NB4 (cell line): ENCODE results near the gene TLCD5.

ENCODE experiments used
- DNase-seq: peaks from one replicate; pipeline ENCODE4 v3.0.0; 2010; ENCODE audit warnings: low read depth
- H3K4me3 ChIP-seq: one replicate; pipeline ENCODE4 v1.5.1; 2011; ENCODE audit warnings: mild to moderate bottlenecking, low read depth, low read length, moderate library complexity
- CTCF ChIP-seq: IDR thresholded peaks from one replicate; pipeline ENCODE4 v1.5.1; 2012; ENCODE audit warnings: low read depth, low read length
- MYC ChIP-seq: IDR thresholded peaks from 2 replicates; pipeline ENCODE4 v1.6.1; 2011; ENCODE audit warnings: low read depth, low read length
- POLR2A ChIP-seq: IDR thresholded peaks from 2 replicates; pipeline ENCODE4 v1.6.1; 2011; ENCODE audit warnings: mild to moderate bottlenecking; ENCODE audit not compliant: insufficient read length; ENCODE audit errors: extremely low read depth
- TF ChIP-seq, protein P1 (sequence below): IDR thresholded peaks from 2 replicates; pipeline ENCODE4 v1.6.1; 2011; ENCODE audit warnings: low read depth, low read length

Gene TLCD5

GRCh38 chr11:120327311-120327710 lies 2.2 kb downstream of the TLCD5 start:
- H3K4me3 ChIP-seq: no peak overlapping the region
- TF ChIP-seq, protein P1, sequence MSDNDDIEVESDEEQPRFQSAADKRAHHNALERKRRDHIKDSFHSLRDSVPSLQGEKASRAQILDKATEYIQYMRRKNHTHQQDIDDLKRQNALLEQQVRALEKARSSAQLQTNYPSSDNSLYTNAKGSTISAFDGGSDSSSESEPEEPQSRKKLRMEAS: no peak
- no peak for TF ChIP-seq CTCF
- TF ChIP-seq MYC: no peak
- DNase-seq: no peak

DNA sequence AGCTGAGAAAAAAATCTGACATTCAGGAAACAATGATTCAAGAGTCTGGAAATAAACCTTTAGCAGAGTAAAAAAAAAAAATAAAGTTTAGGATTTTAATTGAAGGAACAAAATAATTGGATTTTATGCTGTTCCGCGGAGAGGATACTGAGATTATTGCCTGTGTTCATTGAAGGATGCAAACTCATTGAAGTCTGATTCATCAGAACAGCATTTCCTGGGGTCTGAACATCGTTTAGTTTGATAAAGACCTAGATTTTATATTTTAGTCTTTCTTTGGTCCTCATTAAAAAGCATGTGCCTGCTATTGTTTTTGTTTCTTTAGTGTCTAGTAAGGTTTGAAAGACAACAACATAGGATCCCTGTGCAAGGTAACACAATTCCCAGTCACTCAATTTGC lies 4.5 kb downstream of the TLCD5 start:
- TF ChIP-seq CTCF: no peak
- TF ChIP-seq, protein P1: no peak
- no peak for TF ChIP-seq MYC
- no peak for TF ChIP-seq POLR2A
- no peak for DNase-seq
- no peak overlapping the region for H3K4me3 ChIP-seq

- DNase-seq: no peak
- TF ChIP-seq CTCF (no peak), POLR2A (no peak), MYC (no peak)
- TF ChIP-seq, protein P1: no peak
- H3K4me3 ChIP-seq: no peak overlapping the region
Observed at GRCh38 chr11:120330045-120330444, 4.9 kb downstream of the TLCD5 start.

DNA sequence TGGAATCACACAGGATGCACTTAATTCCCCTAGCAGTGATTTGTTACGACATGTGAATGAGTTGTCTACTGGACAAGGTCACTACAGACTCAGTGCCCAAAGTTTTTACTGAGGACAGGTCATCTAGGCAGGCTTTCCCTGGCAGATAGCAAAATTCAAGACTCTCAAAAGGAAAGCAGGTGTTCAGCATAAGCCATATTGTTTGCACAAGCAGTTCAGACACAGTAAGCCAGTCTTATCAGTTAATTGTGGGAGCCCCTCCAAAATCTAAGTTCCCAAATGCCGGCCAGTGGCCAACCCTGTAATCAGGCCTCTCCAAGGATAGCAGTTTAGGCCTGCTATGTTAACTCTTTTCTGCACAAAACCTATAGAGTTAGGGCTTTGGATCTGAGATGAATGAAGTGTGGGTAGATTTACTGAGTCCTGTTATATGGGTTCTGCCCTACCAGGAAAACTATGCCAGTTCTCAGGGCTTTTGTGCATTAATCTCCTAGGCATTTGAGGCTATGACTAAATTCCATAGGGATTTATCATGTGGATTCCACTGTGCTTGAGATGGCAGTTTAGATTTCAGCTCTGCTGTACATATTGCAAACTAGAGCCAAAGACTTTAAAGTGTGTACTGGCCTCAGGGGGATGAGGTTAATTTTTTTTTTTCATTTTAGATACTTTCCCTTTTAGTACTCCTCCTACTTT lies 6.3 kb downstream of the TLCD5 start:
- no peak for DNase-seq
- TF ChIP-seq, protein P1: no peak
- TF ChIP-seq MYC (no peak), POLR2A (no peak), CTCF (no peak)
- H3K4me3 ChIP-seq: no peak overlapping the region

- H3K4me3 ChIP-seq: no peak overlapping the region
- TF ChIP-seq, protein P1: no peak
- no peak for TF ChIP-seq POLR2A
- TF ChIP-seq CTCF: no peak
- TF ChIP-seq MYC: no peak
- no peak for DNase-seq
Observed at GRCh38 chr11:120332822-120333716, 8.0 kb downstream of the TLCD5 start.
